HFFc6 (cell line): Measurements from ENCODE around the gene PWWP2B. TPM values are rescaled to one million over a fixed set of nuclear protein-coding genes. Genes with fewer than 3 reads are reported as not detected.

Experiments used
- DNase-seq: peaks from one replicate; pipeline ENCODE4 v3.0.0-alpha.2; 2018
- H3K27ac Mint-ChIP-seq: 2 replicates; pipeline ENCODE4 v1.8.0; 2020; ENCODE audit warnings: mild to moderate bottlenecking, mixed read lengths
- H3K27me3 Mint-ChIP-seq: 2 replicates; pipeline ENCODE4 v1.8.0; 2021; ENCODE audit warnings: mild to moderate bottlenecking, moderate library complexity, mixed read lengths; ENCODE audit not compliant: insufficient read depth
- H3K36me3 Mint-ChIP-seq: 2 replicates; pipeline ENCODE4 v1.8.0; 2021; ENCODE audit warnings: low read depth, mixed read lengths
- H3K4me1 Mint-ChIP-seq: 2 replicates; pipeline ENCODE4 v1.8.0; 2020; ENCODE audit warnings: low read depth, mixed read lengths
- H3K4me3 Mint-ChIP-seq: 2 replicates; pipeline ENCODE4 v1.8.0; 2020; ENCODE audit warnings: mild to moderate bottlenecking, moderate library complexity, mixed read lengths
- H3K9me3 Mint-ChIP-seq: 2 replicates; pipeline ENCODE4 v1.8.0; 2020; ENCODE audit warnings: mild to moderate bottlenecking, mixed read lengths
- total RNA-seq, 6 experiments: library from RNA; stranded (reverse); fragmentation: NEBNext Ultra II Directional; extraction: Animal tissue kit (Norgen Biotek cat#: 25700); gene quantifications; 2 replicates in 1 of 6; 3 replicates in 5 of 6; pipeline ENCODE4 v1.2.3, GENCODE V29; 2021
- TF ChIP-seq, protein P1 (sequence below): fragments of 200-600 bp; sonication (generic); IDR thresholded peaks from 2 replicates; pipeline ENCODE4 v1.5.0; 2021; ENCODE audit warnings: antibody characterized with exemption, mild to moderate bottlenecking

PWWP2B gene
- total RNA-seq, 6 experiments from 2014 or later = 4.1 to 6.3 (median 4.7) TPM

DNA sequence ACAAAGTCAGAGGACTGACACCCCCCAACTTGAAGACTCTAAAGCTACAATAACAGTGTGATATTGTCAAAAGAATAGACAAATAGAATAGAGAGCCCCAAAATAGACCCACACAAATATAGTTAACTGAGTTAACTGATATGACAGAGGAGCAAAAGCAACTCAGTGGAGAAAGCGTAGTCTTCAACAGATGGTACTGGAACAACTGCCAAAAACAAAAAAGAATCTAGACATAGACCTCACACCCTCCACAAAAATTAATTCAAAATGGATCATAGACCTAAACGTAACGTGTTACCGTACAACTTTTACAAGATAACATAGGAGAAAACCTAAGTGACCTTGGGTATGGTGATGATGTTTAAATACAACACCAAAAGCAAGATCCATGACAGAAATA lies 28.6 kb upstream of the PWWP2B start:
- peaks cover 19% of the 10 kb centered on the region for H3K4me1 Mint-ChIP-seq
- peak overlapping the region; percentile 25; the same call in 1 of the 2 replicates for H3K27ac Mint-ChIP-seq
- H3K4me3 Mint-ChIP-seq = no peak overlapping the region
- no peak for DNase-seq
- H3K9me3 Mint-ChIP-seq = no peaks in the 10 kb centered on the region
- peaks cover 10% of the 10 kb centered on the region for H3K36me3 Mint-ChIP-seq
- H3K27me3 Mint-ChIP-seq = no peaks in the 10 kb centered on the region; the same call in none of the 2 replicates
- TF ChIP-seq, protein P1, sequence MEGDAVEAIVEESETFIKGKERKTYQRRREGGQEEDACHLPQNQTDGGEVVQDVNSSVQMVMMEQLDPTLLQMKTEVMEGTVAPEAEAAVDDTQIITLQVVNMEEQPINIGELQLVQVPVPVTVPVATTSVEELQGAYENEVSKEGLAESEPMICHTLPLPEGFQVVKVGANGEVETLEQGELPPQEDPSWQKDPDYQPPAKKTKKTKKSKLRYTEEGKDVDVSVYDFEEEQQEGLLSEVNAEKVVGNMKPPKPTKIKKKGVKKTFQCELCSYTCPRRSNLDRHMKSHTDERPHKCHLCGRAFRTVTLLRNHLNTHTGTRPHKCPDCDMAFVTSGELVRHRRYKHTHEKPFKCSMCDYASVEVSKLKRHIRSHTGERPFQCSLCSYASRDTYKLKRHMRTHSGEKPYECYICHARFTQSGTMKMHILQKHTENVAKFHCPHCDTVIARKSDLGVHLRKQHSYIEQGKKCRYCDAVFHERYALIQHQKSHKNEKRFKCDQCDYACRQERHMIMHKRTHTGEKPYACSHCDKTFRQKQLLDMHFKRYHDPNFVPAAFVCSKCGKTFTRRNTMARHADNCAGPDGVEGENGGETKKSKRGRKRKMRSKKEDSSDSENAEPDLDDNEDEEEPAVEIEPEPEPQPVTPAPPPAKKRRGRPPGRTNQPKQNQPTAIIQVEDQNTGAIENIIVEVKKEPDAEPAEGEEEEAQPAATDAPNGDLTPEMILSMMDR = no peak

DNA sequence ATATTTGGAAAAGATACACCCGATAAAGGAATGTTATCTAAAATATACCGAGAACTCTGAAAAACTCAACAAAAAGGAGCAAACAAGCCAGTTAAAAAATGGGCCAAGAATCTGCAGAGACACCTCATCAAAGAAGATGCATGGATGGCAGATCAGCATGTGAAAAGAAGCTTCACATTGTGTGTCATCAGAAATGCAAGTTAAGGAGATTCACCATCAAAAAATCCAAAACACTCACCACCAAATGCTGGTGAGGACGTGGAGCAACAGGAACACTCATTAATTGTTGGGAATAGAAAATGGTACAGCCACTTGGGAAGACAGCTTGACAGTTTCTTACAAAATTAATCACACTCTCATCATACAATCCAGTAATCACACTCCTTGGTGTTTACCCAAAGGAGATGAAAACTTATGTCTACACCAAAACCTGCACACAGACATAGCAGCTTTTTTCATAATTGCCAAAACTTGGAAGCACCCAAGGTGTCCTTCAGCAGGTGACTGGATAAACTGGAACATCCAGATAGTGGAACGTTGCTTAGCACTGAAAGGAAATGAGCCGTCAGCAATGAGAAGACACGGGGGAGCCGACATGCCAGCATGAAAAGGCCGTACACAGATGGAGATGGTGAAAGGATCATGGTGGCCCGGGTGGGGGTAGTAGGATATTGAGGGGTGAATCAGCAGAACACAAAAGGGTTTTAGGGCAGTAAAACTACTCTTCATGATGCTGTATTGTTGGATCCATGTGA lies 27.9 kb upstream of the PWWP2B start:
- Mint-ChIP-seq H3K4me3 (no peak overlapping the region), H3K36me3 (peaks cover 10% of the 10 kb centered on the region), H3K27me3 (peaks cover 2% of the 10 kb centered on the region), H3K4me1 (peaks cover 19% of the 10 kb centered on the region), H3K9me3 (no peaks in the 10 kb centered on the region), H3K27ac (peak overlapping the region; percentile 25)
- DNase-seq = peak; percentile 73
- TF ChIP-seq, protein P1 = no peak

DNA sequence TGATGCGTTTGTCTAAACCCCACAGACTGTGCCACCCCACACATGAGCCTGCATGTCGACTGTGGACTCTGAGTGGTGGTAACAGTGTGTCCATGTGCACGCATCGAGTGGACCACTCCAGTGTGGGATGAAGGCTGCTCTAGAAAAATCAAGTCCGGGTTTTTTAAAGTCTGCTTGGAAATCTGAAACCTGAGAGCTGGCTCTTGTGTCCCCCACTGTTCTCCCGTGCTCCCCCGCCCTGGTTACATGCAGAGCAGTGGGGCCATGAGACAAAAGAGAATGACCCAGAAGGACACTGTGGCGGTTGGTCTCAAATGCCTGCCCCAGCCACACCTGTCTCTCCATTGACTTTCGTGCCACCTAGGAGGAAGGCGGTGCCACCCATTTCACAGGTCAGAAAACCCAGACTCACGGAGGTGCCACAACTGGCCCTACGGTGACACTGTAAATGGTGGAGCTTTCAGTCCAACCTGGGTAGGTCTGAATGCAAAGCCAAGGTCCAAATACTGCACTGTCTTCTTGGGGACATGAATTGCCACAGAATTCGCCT lies 27.3 kb upstream of the PWWP2B start:
- no peak overlapping the region; the same call in 1 of the 2 replicates for H3K27ac Mint-ChIP-seq
- H3K36me3 Mint-ChIP-seq = peaks cover 10% of the 10 kb centered on the region
- H3K4me1 Mint-ChIP-seq = peaks cover 19% of the 10 kb centered on the region
- H3K4me3 Mint-ChIP-seq = no peak overlapping the region
- TF ChIP-seq, protein P1 = no peak
- DNase-seq = no peak
- no peaks in the 10 kb centered on the region for H3K9me3 Mint-ChIP-seq
- peaks cover 2% of the 10 kb centered on the region for H3K27me3 Mint-ChIP-seq

DNA sequence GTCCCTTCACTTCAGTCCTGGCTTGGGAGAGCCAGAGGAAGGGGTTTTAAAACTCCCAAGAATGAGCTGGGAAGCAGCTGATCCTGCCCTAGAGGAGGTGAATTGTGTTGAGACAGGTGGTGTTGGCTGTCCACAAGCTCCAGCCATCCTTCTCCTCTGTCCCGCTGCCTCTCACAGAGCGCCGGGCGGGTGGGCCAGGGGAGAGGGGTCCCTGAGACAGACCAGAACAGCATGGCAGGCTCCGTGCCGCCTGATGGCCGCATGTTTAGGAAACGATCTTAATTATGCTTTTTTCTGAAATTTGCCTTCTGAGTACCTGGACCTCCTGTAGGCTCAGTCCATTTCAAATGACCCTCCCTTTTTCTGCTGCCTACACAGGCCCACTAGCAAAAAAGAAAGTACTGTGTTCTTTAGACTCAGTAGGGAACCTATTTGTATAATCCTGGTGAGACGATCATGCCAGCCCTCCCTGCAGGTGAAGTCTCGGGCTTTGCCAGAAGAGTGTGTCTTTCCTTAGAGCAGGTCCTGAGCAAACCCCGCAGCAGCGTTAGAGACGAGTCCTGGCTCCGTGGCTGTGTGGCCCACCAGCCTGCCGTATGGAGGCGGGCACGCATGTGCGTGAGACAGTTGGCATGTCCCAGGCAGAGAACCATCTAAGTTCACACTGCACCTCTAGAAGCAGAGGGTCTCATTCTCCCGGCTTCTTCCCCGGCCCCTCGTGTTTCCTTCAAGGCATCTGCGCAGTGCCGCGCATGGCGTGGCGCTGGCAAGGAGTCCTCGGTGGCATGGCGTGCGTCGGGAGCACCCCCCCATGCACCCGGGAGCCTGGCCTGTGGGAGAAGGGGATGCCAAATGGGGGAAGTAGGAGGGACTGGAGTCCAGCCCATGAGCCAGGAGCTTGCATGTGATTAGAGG lies 26.3 kb upstream of the PWWP2B start:
- peaks cover 10% of the 10 kb centered on the region for H3K36me3 Mint-ChIP-seq
- no peak overlapping the region for H3K4me3 Mint-ChIP-seq
- H3K27me3 Mint-ChIP-seq = peaks cover 10% of the 10 kb centered on the region
- H3K4me1 Mint-ChIP-seq = peaks cover 19% of the 10 kb centered on the region
- no peak for DNase-seq
- H3K27ac Mint-ChIP-seq = no peak overlapping the region
- H3K9me3 Mint-ChIP-seq = no peaks in the 10 kb centered on the region
- TF ChIP-seq, protein P1 = no peak

DNA sequence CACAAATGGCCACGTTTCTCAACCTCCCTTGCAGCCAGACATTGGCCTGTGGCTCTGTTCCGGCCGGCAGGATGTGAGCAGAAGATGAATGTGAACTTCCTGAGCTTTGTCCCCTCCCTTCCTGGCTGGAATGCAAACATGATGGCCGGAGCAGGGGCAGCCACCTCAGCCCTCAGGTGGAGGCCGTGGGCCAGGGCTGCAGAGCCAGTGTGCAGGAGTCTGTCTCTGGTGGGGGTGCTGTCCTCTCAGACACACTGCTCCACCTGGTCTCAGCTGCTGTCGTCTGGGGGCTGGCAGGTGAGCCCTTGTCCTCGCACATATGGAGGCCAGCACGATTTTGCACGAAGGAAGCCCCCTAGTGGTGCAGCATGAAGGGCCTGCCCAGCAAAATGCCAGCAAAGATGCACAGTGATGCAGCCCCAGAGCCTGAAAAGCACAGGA lies 25.3 kb upstream of the PWWP2B start:
- TF ChIP-seq, protein P1 = peak; percentile 67
- peaks cover 12% of the 10 kb centered on the region for H3K27me3 Mint-ChIP-seq
- H3K9me3 Mint-ChIP-seq = no peaks in the 10 kb centered on the region
- DNase-seq = no peak
- peaks cover 19% of the 10 kb centered on the region for H3K4me1 Mint-ChIP-seq
- H3K36me3 Mint-ChIP-seq = peaks cover 10% of the 10 kb centered on the region
- H3K27ac Mint-ChIP-seq = no peak overlapping the region
- no peak overlapping the region for H3K4me3 Mint-ChIP-seq
